Measurements from ENCODE around the gene AMIGO3. TPM values are rescaled to one million over a fixed set of nuclear protein-coding genes. Genes with fewer than 3 reads are reported as not detected.

Gene AMIGO3
- total and polyA plus RNA-seq, 2 donors from 2014 or later: 0.73 TPM; not detected in 1

GRCh38 chr3:49721596-49721895 lies 2.1 kb upstream of the AMIGO3 start:
- intact Hi-C loops (cut with DNase I): no loop called here
- no peaks in the 10 kb centered on the region for H3K9me3 ChIP-seq (ENCODE audit: control insufficient read depth in 2 of 3, insufficient read depth in 1 of 3, low read length in 3 of 3)
- DNase-seq: no peak
- H3K27ac ChIP-seq (ENCODE audit: low read depth in 2 of 2, low read length in 2 of 2): no peak overlapping the region
- H3K9ac ChIP-seq (ENCODE audit: low read length in 3 of 3): no peak overlapping the region
- peaks cover 0 to 12% (median 9%) of the 10 kb centered on the region in 3 donors for H3K36me3 ChIP-seq (ENCODE audit: control insufficient read depth in 2 of 3, insufficient read depth in 3 of 3, low read length in 3 of 3)
- no peak overlapping the region for H3K4me3 ChIP-seq (ENCODE audit: low read length in 3 of 3)
- no peak for TF ChIP-seq CTCF (IDR thresholded peaks at IDR 0.05; ENCODE audit: borderline replicate concordance, extremely low read depth, insufficient read depth)
- no peaks in the 10 kb centered on the region for H3K27me3 ChIP-seq (ENCODE audit: control insufficient read depth, insufficient read depth, low read length)
- peaks cover 0 to 34% (median 12%) of the 10 kb centered on the region in 3 donors for H3K4me1 ChIP-seq (ENCODE audit: control insufficient read depth in 2 of 3, insufficient read depth in 2 of 3, low read depth in 1 of 3, low read length in 3 of 3)
- no peak for FAIRE-seq

GRCh38 chr3:49720855-49721595 lies 1.5 kb upstream of the AMIGO3 start:
- peak in 1 of 5 donors; percentile 47 for DNase-seq
- TF ChIP-seq CTCF (IDR thresholded peaks at IDR 0.05; ENCODE audit: borderline replicate concordance, extremely low read depth, insufficient read depth): no peak
- Histone ChIP-seq H3K9ac (ENCODE audit: low read length in 3 of 3) (no peak overlapping the region), H3K27me3 (ENCODE audit: control insufficient read depth, insufficient read depth, low read length) (no peaks in the 10 kb centered on the region), H3K9me3 (ENCODE audit: control insufficient read depth in 2 of 3, insufficient read depth in 1 of 3, low read length in 3 of 3) (no peaks in the 10 kb centered on the region), H3K27ac (ENCODE audit: low read depth in 2 of 2, low read length in 2 of 2) (no peak overlapping the region), H3K4me3 (ENCODE audit: low read length in 3 of 3) (no peak overlapping the region), H3K36me3 (ENCODE audit: control insufficient read depth in 2 of 3, insufficient read depth in 3 of 3, low read length in 3 of 3) (peaks cover 0 to 14% (median 9%) of the 10 kb centered on the region in 3 donors), H3K4me1 (ENCODE audit: control insufficient read depth in 2 of 3, insufficient read depth in 2 of 3, low read depth in 1 of 3, low read length in 3 of 3) (peaks cover 0 to 34% (median 12%) of the 10 kb centered on the region in 3 donors)
- no peak for FAIRE-seq
- intact Hi-C loops (cut with DNase I): no loop called here

- Histone ChIP-seq H3K9ac (ENCODE audit: low read length in 3 of 3) (no peak overlapping the region), H3K4me1 (ENCODE audit: control insufficient read depth in 2 of 3, insufficient read depth in 2 of 3, low read depth in 1 of 3, low read length in 3 of 3) (peaks cover 0 to 22% (median 6%) of the 10 kb centered on the region in 3 donors), H3K9me3 (ENCODE audit: control insufficient read depth in 2 of 3, insufficient read depth in 1 of 3, low read length in 3 of 3) (no peaks in the 10 kb centered on the region), H3K27ac (ENCODE audit: low read depth in 2 of 2, low read length in 2 of 2) (no peak overlapping the region), H3K36me3 (ENCODE audit: control insufficient read depth in 2 of 3, insufficient read depth in 3 of 3, low read length in 3 of 3) (peaks cover 0 to 19% (median 4%) of the 10 kb centered on the region in 3 donors), H3K27me3 (ENCODE audit: control insufficient read depth, insufficient read depth, low read length) (no peaks in the 10 kb centered on the region), H3K4me3 (ENCODE audit: low read length in 3 of 3) (peak overlapping the region; percentile 62 to 69 (median 66))
- peak in 4 of 5 donors; percentile 38 to 83 (median 48) for DNase-seq
- intact Hi-C loops (cut with DNase I): no loop called here
- FAIRE-seq: no peak
- TF ChIP-seq CTCF (IDR thresholded peaks at IDR 0.05; ENCODE audit: borderline replicate concordance, extremely low read depth, insufficient read depth): no peak
Observed at GRCh38 chr3:49718858-49719213, 648 bp downstream of the AMIGO3 start.

Data from kidney (tissue), 14 donors.